Endothelial cell (in vitro differentiated cells): ENCODE measurements around the gene CCNY. TPM values are rescaled to one million over a fixed set of nuclear protein-coding genes. Genes with fewer than 3 reads are reported as not detected.

Source experiments
- DNase-seq: peaks from one replicate; pipeline ENCODE4 v3.0.0; 2021; ENCODE audit warnings: low spot score
- H3K27ac Mint-ChIP-seq: one replicate; pipeline ENCODE4 v1.8.0; 2021; ENCODE audit warnings: mixed read lengths, inconsistent platforms; ENCODE audit not compliant: unreplicated experiment
- H3K27me3 Mint-ChIP-seq: one replicate; pipeline ENCODE4 v1.8.0; 2021; ENCODE audit warnings: mild to moderate bottlenecking, moderate library complexity, mixed read lengths, inconsistent platforms; ENCODE audit not compliant: unreplicated experiment
- H3K36me3 Mint-ChIP-seq: one replicate; pipeline ENCODE4 v1.8.0; 2021; ENCODE audit warnings: mild to moderate bottlenecking, low read depth, mixed read lengths, inconsistent platforms; ENCODE audit not compliant: unreplicated experiment
- H3K4me1 Mint-ChIP-seq: one replicate; pipeline ENCODE4 v1.8.0; 2021; ENCODE audit warnings: mild to moderate bottlenecking, mixed read lengths, inconsistent platforms; ENCODE audit not compliant: unreplicated experiment
- H3K4me3 Mint-ChIP-seq: one replicate; pipeline ENCODE4 v1.8.0; 2021; ENCODE audit warnings: mild to moderate bottlenecking, mixed read lengths, inconsistent platforms; ENCODE audit not compliant: unreplicated experiment
- H3K9me3 Mint-ChIP-seq: one replicate; pipeline ENCODE4 v1.8.0; 2021; ENCODE audit warnings: mixed read lengths, inconsistent platforms; ENCODE audit not compliant: unreplicated experiment
- total RNA-seq: library from RNA; stranded (reverse); fragmentation: NEBNext Ultra II Directional; extraction: Animal tissue kit (Norgen Biotek cat#: 25700); gene quantifications from one replicate; pipeline ENCODE4 v1.2.1, GENCODE V29; 2021; ENCODE audit not compliant: unreplicated experiment
- TF ChIP-seq, protein P1 (sequence below): fragments of 200-600 bp; sonication (generic); IDR thresholded peaks from one replicate; pipeline ENCODE4 v1.5.0; 2021; ENCODE audit warnings: antibody characterized with exemption; ENCODE audit not compliant: unreplicated experiment

Gene CCNY
- total RNA-seq, 1 donor from 2014 or later: 169 TPM

DNA sequence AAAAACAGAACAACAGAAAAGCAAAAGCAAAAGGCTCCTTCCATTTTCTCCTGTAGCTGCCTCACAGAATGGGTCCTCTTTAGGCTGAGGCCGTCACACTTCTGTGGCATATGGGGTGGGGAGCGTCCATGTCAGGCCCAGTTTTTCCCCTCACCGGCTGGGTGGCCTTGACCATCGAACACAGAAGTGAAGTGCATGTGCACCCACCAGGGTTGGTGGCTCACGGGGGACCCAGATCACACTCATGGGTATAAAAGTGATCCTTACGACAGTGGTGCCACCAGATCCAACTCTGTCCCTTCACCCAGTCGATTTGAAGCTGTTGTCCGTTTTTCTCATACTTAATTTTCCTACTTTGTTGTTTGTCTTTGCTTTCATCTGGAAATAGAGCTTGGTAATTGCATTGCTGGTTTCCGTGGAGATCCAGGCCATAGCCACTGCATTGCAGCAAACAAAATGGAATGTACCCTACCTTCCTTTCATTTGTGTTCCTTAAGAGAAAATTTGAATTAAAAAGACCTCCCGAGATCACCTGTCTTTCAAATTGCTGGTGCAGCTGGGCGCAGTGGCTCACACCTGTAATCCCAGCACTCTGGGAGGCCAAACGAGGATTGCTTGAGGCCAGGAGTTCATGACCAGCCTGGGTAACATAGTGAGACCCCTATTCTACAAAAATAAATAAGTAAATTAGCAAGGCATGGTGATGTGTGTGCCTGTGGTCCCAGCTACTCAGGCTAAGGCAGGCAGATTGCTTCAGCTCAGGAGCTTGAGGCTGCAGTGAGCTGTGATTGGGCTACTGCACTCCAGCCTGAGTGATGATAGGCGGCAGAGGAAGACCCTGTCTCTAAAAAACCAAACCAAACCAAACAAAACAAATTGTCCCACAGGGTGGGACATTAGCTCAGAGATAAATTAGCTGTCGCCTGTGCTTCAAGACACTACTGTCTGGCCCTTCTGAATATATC is 258.1 kb downstream of the CCNY start:
- H3K9me3 Mint-ChIP-seq: peaks cover 6% of the 10 kb centered on the region
- DNase-seq: no peak
- H3K4me1 Mint-ChIP-seq: no peaks in the 10 kb centered on the region
- H3K36me3 Mint-ChIP-seq: no peaks in the 10 kb centered on the region
- peak overlapping the region; percentile 43 for H3K4me3 Mint-ChIP-seq
- H3K27me3 Mint-ChIP-seq: peaks cover 2% of the 10 kb centered on the region
- TF ChIP-seq, protein P1, sequence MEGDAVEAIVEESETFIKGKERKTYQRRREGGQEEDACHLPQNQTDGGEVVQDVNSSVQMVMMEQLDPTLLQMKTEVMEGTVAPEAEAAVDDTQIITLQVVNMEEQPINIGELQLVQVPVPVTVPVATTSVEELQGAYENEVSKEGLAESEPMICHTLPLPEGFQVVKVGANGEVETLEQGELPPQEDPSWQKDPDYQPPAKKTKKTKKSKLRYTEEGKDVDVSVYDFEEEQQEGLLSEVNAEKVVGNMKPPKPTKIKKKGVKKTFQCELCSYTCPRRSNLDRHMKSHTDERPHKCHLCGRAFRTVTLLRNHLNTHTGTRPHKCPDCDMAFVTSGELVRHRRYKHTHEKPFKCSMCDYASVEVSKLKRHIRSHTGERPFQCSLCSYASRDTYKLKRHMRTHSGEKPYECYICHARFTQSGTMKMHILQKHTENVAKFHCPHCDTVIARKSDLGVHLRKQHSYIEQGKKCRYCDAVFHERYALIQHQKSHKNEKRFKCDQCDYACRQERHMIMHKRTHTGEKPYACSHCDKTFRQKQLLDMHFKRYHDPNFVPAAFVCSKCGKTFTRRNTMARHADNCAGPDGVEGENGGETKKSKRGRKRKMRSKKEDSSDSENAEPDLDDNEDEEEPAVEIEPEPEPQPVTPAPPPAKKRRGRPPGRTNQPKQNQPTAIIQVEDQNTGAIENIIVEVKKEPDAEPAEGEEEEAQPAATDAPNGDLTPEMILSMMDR: no peak
- H3K27ac Mint-ChIP-seq: no peak overlapping the region

DNA sequence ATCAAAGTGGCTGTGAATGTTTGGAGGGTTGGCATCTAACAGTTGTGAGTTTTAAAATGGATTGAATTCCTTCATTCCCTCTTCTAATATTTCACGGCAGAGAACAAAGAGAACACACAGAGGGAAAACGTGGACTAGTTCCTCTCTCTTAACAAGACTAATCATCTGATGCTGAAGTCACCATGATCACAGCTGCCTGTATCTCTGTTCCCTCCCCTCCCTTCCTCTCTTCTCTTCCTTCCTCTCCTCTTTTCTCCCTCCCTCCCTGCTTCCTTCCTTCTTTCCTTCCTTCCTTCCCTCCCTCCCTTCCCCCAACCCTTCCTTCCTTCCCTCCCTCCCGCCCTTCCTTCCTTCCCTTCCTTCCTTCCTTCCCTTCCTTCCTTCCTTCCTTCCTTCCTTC is 258.8 kb downstream of the CCNY start:
- H3K4me1 Mint-ChIP-seq: no peaks in the 10 kb centered on the region
- H3K9me3 Mint-ChIP-seq: peaks cover 6% of the 10 kb centered on the region
- peaks cover 2% of the 10 kb centered on the region for H3K27me3 Mint-ChIP-seq
- H3K4me3 Mint-ChIP-seq: no peak overlapping the region
- no peak overlapping the region for H3K27ac Mint-ChIP-seq
- H3K36me3 Mint-ChIP-seq: no peaks in the 10 kb centered on the region
- TF ChIP-seq, protein P1: no peak
- no peak for DNase-seq

DNA sequence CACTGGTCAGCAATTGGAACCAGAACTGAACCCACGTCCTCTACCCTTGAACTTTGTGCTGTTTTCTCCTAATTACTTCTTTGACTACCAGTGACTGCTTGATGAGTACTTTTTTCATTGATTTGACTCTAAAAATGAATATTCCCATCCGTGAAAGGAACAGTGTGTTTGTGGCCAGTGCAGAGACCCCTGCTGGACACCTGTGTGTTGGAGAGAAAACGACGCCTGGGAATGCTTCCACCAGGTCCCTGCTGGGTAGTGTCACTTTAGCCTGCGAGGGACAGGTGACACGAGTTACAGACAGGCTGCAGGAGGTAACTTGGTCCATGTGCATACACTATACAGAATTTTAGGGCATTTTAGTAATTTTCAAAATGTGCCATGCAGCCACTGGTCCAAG is 262.1 kb downstream of the CCNY start:
- Mint-ChIP-seq H3K4me1 (no peaks in the 10 kb centered on the region), H3K4me3 (no peak overlapping the region), H3K27me3 (peaks cover 2% of the 10 kb centered on the region), H3K9me3 (no peaks in the 10 kb centered on the region), H3K27ac (no peak overlapping the region), H3K36me3 (no peaks in the 10 kb centered on the region)
- TF ChIP-seq, protein P1: peak; percentile 21
- no peak for DNase-seq

DNA sequence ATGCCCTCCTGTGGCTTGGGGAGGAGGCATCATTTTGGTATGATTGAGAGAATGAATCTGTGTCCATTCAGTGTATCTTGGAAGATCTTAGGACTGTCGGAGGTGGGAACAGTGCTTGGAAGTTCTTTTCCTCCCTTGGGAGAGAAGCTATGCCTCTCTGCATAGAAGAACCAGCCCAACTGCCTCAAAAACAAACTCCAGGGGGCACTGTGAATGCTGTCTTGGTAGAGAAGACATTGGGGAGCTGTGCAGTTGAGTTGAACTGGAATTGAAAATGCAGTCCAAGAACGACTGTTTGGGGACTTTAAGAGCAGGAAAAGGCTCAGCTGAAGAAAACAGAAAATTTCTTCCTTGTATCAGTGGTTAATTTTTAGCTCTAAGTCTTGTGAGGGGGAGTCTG is 263.9 kb downstream of the CCNY start:
- Mint-ChIP-seq H3K27ac (no peak overlapping the region), H3K36me3 (no peaks in the 10 kb centered on the region), H3K4me1 (no peaks in the 10 kb centered on the region), H3K27me3 (no peaks in the 10 kb centered on the region), H3K9me3 (no peaks in the 10 kb centered on the region), H3K4me3 (no peak overlapping the region)
- TF ChIP-seq, protein P1: no peak
- no peak for DNase-seq

DNA sequence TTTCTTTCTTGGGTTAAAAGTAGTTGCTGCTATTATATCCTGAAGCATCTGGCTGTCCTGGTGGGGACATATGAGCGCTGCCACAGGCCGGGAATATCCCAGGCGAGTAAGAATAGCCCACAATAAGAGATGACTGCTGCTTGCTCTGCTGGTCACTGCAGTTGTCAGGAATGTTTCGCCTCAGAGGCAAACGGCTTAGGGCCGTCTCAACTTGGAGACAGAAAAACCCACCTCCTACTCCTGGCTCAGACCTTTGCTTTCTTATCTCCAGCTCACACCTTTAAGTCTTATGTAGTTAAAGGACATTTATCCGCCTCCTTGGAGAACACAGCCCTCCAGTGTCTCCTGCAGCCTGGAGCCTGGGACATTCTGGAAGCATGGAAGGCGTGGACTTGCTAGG is 268.9 kb downstream of the CCNY start, which contains the start of gene GJD4:
Gene GJD4, plus strand, starts transcription at position 151 of the 400 bp plus-strand sequence. Its CDS starts 227 bp downstream, at position 378.
- Mint-ChIP-seq H3K9me3 (peaks cover 6% of the 10 kb centered on the region), H3K27ac (no peak within 1 kb of the TSS), H3K36me3 (peaks cover 3% of the 10 kb centered on the region), H3K4me1 (no peaks in the 10 kb centered on the region), H3K27me3 (peaks cover 4% of the 10 kb centered on the region), H3K4me3 (no peak within 1 kb of the TSS)
- TF ChIP-seq, protein P1: no peak
- DNase-seq: no peak
